Measurements from ENCODE around the gene KIF27.
A peak's percentile ranks its signal among the peaks of the same experiment; 100 is the strongest.
"Not testable (repeated sequence)": the region's sequence is repeated elsewhere in the genome, so short reads cannot be mapped to it uniquely, and the experiment has no call there.

KIF27 gene

GRCh38 chr9:83930881-83931280, 9.6 kb upstream of the KIF27 start:
- no peak for DNase-seq

GRCh38 chr9:83927591-83927990, 6.4 kb upstream of the KIF27 start:
- no peak for DNase-seq

GRCh38 chr9:83920469-83920926, 734 bp downstream of the KIF27 start:
- DNase-seq: peak; percentile 41

GRCh38 chr9:83919111-83919510, 2.1 kb downstream of the KIF27 start:
- no peak for DNase-seq

- not testable (repeated sequence) for DNase-seq
Observed at GRCh38 chr9:83912194-83912593, 9.0 kb downstream of the KIF27 start.

GRCh38 chr9:83906144-83906543, 15.1 kb downstream of the KIF27 start:
- DNase-seq: no peak

- not testable (repeated sequence) for DNase-seq
Observed at GRCh38 chr9:83900615-83901014, 20.6 kb downstream of the KIF27 start.

GRCh38 chr9:83894301-83894700, 26.9 kb downstream of the KIF27 start:
- not testable (repeated sequence) for DNase-seq

- not testable (repeated sequence) for DNase-seq
Observed at GRCh38 chr9:83886498-83886897, 34.7 kb downstream of the KIF27 start.

- DNase-seq: peak; percentile 70
Observed at GRCh38 chr9:83885559-83886240, 35.5 kb downstream of the KIF27 start.

- not testable (repeated sequence) for DNase-seq
Observed at GRCh38 chr9:83881687-83882408, 39.4 kb downstream of the KIF27 start.

GRCh38 chr9:83875559-83875958, 45.7 kb downstream of the KIF27 start:
- not testable (repeated sequence) for DNase-seq

GRCh38 chr9:83849895-83850294, 71.3 kb downstream of the KIF27 start:
- not testable (repeated sequence) for DNase-seq

GRCh38 chr9:83837070-83837643, 84.1 kb downstream of the KIF27 start:
- DNase-seq: not testable (repeated sequence)

GRCh38 chr9:83830426-83831071, 90.7 kb downstream of the KIF27 start:
- DNase-seq: not testable (repeated sequence)

- DNase-seq: peak; percentile 61
Observed at GRCh38 chr9:83824986-83825623, 96.1 kb downstream of the KIF27 start.

GRCh38 chr9:83817356-83818278, 103.6 kb downstream of the KIF27 start, which contains the start of gene GKAP1:
GKAP1 (minus strand) TSS chr9:83817769; CDS start chr9:83806517, 11,252 bp downstream.
- peak; percentile 57 for DNase-seq

GRCh38 chr9:83817011-83817355, 104.2 kb downstream of the KIF27 start:
- not testable (repeated sequence) for DNase-seq

- not testable (repeated sequence) for DNase-seq
Observed at GRCh38 chr9:83815120-83815519, 106.1 kb downstream of the KIF27 start.

- not testable (repeated sequence) for DNase-seq
Observed at GRCh38 chr9:83809213-83809612, 112.0 kb downstream of the KIF27 start.

- DNase-seq: not testable (repeated sequence)
Observed at GRCh38 chr9:83804454-83804853, 116.8 kb downstream of the KIF27 start.

GRCh38 chr9:83803941-83804340, 117.3 kb downstream of the KIF27 start:
- not testable (repeated sequence) for DNase-seq

Measured in NCI-H226 (cell line).